RWPE2 (cell line): Measurements from ENCODE around the gene DISP2.

Experiments
- ATAC-seq: fragments of 200-7000 bp; cut with Tn5 transposase; 3 replicates; pipeline ENCODE4 v1.9.1; 2021; ENCODE audit warnings: low read depth
- DNase-seq: peaks from one replicate; pipeline ENCODE4 v3.0.0-alpha.2; 2020; ENCODE audit warnings: low spot score
- H3K27ac ChIP-seq: fragments of 450-650 bp; 2 replicates; pipeline ENCODE4 v1.5.1; 2017; ENCODE audit warnings: mild to moderate bottlenecking; ENCODE audit not compliant: poor library complexity, severe bottlenecking
- H3K27me3 ChIP-seq: fragments of 250-450 bp; sonication (Bioruptor Pico); 2 replicates; pipeline ENCODE4 v1.5.1; 2021; ENCODE audit warnings: mild to moderate bottlenecking, moderate library complexity; ENCODE audit not compliant: insufficient read depth, poor library complexity, severe bottlenecking
- H3K36me3 ChIP-seq: fragments of 250-450 bp; sonication (Bioruptor Pico); 2 replicates; pipeline ENCODE4 v1.5.1; 2020; ENCODE audit warnings: low read depth, mild to moderate bottlenecking, moderate library complexity
- H3K4me1 ChIP-seq: fragments of 250-450 bp; sonication (Bioruptor Pico); 2 replicates; pipeline ENCODE4 v1.5.1; 2021; ENCODE audit warnings: mild to moderate bottlenecking, moderate library complexity; ENCODE audit not compliant: insufficient read depth, poor library complexity, severe bottlenecking
- H3K4me3 ChIP-seq: fragments of 250-450 bp; sonication (Bioruptor Pico); 2 replicates; pipeline ENCODE4 v1.5.1; 2021; ENCODE audit warnings: mild to moderate bottlenecking, moderate library complexity; ENCODE audit not compliant: severe bottlenecking
- H3K9me3 ChIP-seq: fragments of 250-450 bp; sonication (Bioruptor Pico); 2 replicates; pipeline ENCODE4 v1.5.1; 2021; ENCODE audit warnings: mild to moderate bottlenecking, moderate library complexity; ENCODE audit not compliant: severe bottlenecking
- TF ChIP-seq, protein P1 (sequence below): fragments of 450-650 bp; IDR thresholded peaks from one replicate; pipeline ENCODE4 v1.5.1; 2017; ENCODE audit warnings: mild to moderate bottlenecking, moderate library complexity; ENCODE audit not compliant: poor library complexity, severe bottlenecking

DISP2 gene

GRCh38 chr15:40379374-40379773 is 21.4 kb downstream of the DISP2 start:
- peaks cover 9% of the 10 kb centered on the region for H3K36me3 ChIP-seq
- H3K9me3 ChIP-seq: no peaks in the 10 kb centered on the region
- H3K27me3 ChIP-seq: no peaks in the 10 kb centered on the region
- H3K4me1 ChIP-seq: peaks cover 16% of the 10 kb centered on the region
- ATAC-seq (no peak), DNase-seq (no peak)
- peak overlapping the region; percentile 71 for H3K27ac ChIP-seq
- TF ChIP-seq, protein P1, sequence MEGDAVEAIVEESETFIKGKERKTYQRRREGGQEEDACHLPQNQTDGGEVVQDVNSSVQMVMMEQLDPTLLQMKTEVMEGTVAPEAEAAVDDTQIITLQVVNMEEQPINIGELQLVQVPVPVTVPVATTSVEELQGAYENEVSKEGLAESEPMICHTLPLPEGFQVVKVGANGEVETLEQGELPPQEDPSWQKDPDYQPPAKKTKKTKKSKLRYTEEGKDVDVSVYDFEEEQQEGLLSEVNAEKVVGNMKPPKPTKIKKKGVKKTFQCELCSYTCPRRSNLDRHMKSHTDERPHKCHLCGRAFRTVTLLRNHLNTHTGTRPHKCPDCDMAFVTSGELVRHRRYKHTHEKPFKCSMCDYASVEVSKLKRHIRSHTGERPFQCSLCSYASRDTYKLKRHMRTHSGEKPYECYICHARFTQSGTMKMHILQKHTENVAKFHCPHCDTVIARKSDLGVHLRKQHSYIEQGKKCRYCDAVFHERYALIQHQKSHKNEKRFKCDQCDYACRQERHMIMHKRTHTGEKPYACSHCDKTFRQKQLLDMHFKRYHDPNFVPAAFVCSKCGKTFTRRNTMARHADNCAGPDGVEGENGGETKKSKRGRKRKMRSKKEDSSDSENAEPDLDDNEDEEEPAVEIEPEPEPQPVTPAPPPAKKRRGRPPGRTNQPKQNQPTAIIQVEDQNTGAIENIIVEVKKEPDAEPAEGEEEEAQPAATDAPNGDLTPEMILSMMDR: no peak
- no peak overlapping the region for H3K4me3 ChIP-seq

GRCh38 chr15:40379853-40380252 is 21.8 kb downstream of the DISP2 start:
- Histone ChIP-seq H3K27ac (peak overlapping the region; percentile 71), H3K4me3 (no peak overlapping the region), H3K4me1 (peaks cover 17% of the 10 kb centered on the region), H3K9me3 (no peaks in the 10 kb centered on the region), H3K27me3 (no peaks in the 10 kb centered on the region), H3K36me3 (peaks cover 13% of the 10 kb centered on the region)
- ATAC-seq (peak; percentile 84), DNase-seq (peak; percentile 93)
- TF ChIP-seq, protein P1: no peak

DNA sequence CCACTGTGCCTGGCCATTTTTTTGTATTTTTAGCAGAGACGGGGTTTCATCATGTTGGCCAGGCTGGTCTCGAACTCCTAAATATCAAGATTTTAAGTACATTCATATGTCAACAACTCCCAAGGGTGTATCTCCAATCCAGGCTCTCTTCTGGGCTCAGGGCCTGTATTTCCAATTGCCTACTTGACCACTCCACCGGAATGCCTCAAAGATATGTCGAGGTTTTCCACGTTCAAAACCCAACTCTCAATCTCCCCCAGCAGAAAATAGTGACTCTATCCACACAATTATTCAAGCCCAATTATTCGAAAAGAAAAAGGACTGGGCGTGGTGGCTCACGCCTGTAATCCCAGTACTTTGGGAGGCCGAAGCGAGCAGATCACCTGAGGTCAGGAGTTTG is 22.6 kb downstream of the DISP2 start:
- Histone ChIP-seq H3K4me3 (no peak overlapping the region), H3K36me3 (peaks cover 21% of the 10 kb centered on the region), H3K4me1 (peaks cover 17% of the 10 kb centered on the region), H3K9me3 (no peaks in the 10 kb centered on the region), H3K27ac (peak overlapping the region; percentile 71), H3K27me3 (no peaks in the 10 kb centered on the region)
- ATAC-seq: no peak
- TF ChIP-seq, protein P1: no peak
- no peak for DNase-seq

- TF ChIP-seq, protein P1: no peak
- peaks cover 17% of the 10 kb centered on the region for H3K4me1 ChIP-seq
- no peak for ATAC-seq
- no peak for DNase-seq
- H3K27ac ChIP-seq: peak overlapping the region; percentile 52
- peaks cover 35% of the 10 kb centered on the region for H3K36me3 ChIP-seq
- no peaks in the 10 kb centered on the region for H3K9me3 ChIP-seq
- H3K27me3 ChIP-seq: no peaks in the 10 kb centered on the region
- H3K4me3 ChIP-seq: no peak overlapping the region
These were observed 24.0 kb downstream of the DISP2 start for GRCh38 chr15:40381818-40382529.
